Keratinocyte (primary cell): Measurements from ENCODE around the gene SDK1. TPM values are rescaled to one million over a fixed set of nuclear protein-coding genes. Genes with fewer than 3 reads are reported as not detected.

Source experiments
- DNase-seq: peaks from one replicate; pipeline ENCODE4 v3.0.0-alpha.2; 2011; ENCODE audit warnings: low read depth, missing footprints, low spot score
- FAIRE-seq: peaks from 2 replicates; lab custom pipeline; 2011; peaks lifted over from hg19 to GRCh38; lab: Jason Lieb, UNC
- H2AFZ ChIP-seq: 2 replicates; pipeline ENCODE4 v1.6.0; 2012; ENCODE audit warnings: low read length, control low read depth, inconsistent platforms; ENCODE audit not compliant: control insufficient read depth
- H3K27ac ChIP-seq: 2 replicates; pipeline ENCODE4 v1.5.1; 2011; ENCODE audit warnings: low read length; ENCODE audit not compliant: control insufficient read depth, insufficient read depth
- H3K27me3 ChIP-seq: 3 replicates; pipeline ENCODE4 v1.6.0; 2011; ENCODE audit warnings: low read length; ENCODE audit not compliant: control insufficient read depth, insufficient read depth; ENCODE audit errors: extremely low read depth
- H3K36me3 ChIP-seq, 2 experiments: 2 replicates in 1 of 2; 3 replicates in 1 of 2; pipeline ENCODE4 v1.5.1; 2011; ENCODE audit warnings: low read length in 2 of 2, mild to moderate bottlenecking in 1 of 2; ENCODE audit not compliant: control insufficient read depth in 2 of 2, insufficient read depth in 2 of 2; ENCODE audit errors: extremely low read depth in 1 of 2
- H3K4me1 ChIP-seq: 3 replicates; pipeline ENCODE4 v1.5.1; 2011; ENCODE audit warnings: low read length; ENCODE audit not compliant: control insufficient read depth, insufficient read depth; ENCODE audit errors: extremely low read depth
- H3K4me2 ChIP-seq: 3 replicates; pipeline ENCODE4 v1.6.0; 2011; ENCODE audit warnings: low read depth, low read length; ENCODE audit not compliant: control insufficient read depth, insufficient read depth; ENCODE audit errors: extremely low read depth
- H3K4me3 ChIP-seq, 3 experiments: fragments of 200-600 bp in 1 of 3; sonication (generic) in 1 of 3; 2 replicates in 2 of 3; 3 replicates in 1 of 3; pipeline ENCODE4 v1.5.1; 2011 to 2016; ENCODE audit warnings: low read length in 3 of 3, mild to moderate bottlenecking in 3 of 3, control low read depth in 2 of 3, inconsistent platforms in 1 of 3, low read depth in 1 of 3, mixed read lengths in 1 of 3, mixed run types in 1 of 3, moderate library complexity in 1 of 3; ENCODE audit not compliant: control insufficient read depth in 2 of 3, insufficient read depth in 2 of 3; ENCODE audit errors: extremely low read depth in 1 of 3
- H3K79me2 ChIP-seq: 2 replicates; pipeline ENCODE4 v1.6.0; 2012; ENCODE audit warnings: low read length; ENCODE audit not compliant: control insufficient read depth, insufficient read depth
- H3K9ac ChIP-seq: 3 replicates; pipeline ENCODE4 v1.6.0; 2011; ENCODE audit warnings: low read length; ENCODE audit not compliant: control insufficient read depth, insufficient read depth; ENCODE audit errors: extremely low read depth
- H3K9me1 ChIP-seq: 3 replicates; pipeline ENCODE4 v1.6.0; 2011; ENCODE audit warnings: low read length; ENCODE audit not compliant: control insufficient read depth, insufficient read depth; ENCODE audit errors: extremely low read depth
- H3K9me3 ChIP-seq: 2 replicates; pipeline ENCODE4 v1.5.1; 2012; ENCODE audit warnings: low read depth, low read length; ENCODE audit not compliant: control insufficient read depth
- H4K20me1 ChIP-seq: 3 replicates; pipeline ENCODE4 v1.6.0; 2011; ENCODE audit warnings: low read length; ENCODE audit not compliant: control insufficient read depth, insufficient read depth; ENCODE audit errors: extremely low read depth
- CTCF ChIP-seq, 3 experiments: IDR thresholded peaks in 1 of 3; conservative IDR thresholded peaks in 1 of 3; optimal IDR thresholded peaks in 1 of 3; 2 replicates in 2 of 3; 3 replicates in 1 of 3; pipeline versions ENCODE3 to v1.5.1; 2011; ENCODE audit warnings: low read length in 3 of 3, mild to moderate bottlenecking in 3 of 3, moderate library complexity in 2 of 3, control low read depth in 1 of 3, inconsistent platforms in 1 of 3; ENCODE audit not compliant: insufficient read depth in 2 of 3; ENCODE audit errors: extremely low read depth in 1 of 3
- EZH2 ChIP-seq: IDR thresholded peaks from one replicate; pipeline ENCODE4 v1.6.1; 2012; ENCODE audit warnings: inconsistent platforms, mild to moderate bottlenecking, low read length, moderate library complexity
- dilution Hi-C: fragments of 300-500 bp; cut with MboI; formaldehyde crosslinking; loops from one replicate; pipeline ENCODE4 v1.7.0; 2020; ENCODE audit warnings: low sequenced_read_pairs; ENCODE audit not compliant: extremely low pct_ligation_motif_present
- polyA plus RNA-seq, 5 experiments: library from polyadenylated mRNA; depleted of rRNA in 3 of 5; stranded (reverse) in 3 of 5; stranded (forward) in 1 of 5; unstranded in 1 of 5; fragments of >200 nt; gene quantifications; 1 replicate in 1 of 5; 2 replicates in 3 of 5; 3 replicates in 1 of 5; pipeline versions ENCODE4 v1.2.1 to v1.2.3, GENCODE V29; 2011 to 2012; ENCODE audit warnings: missing spikeins in 2 of 5, low read depth in 1 of 5, low replicate concordance in 1 of 5

SDK1 gene
- polyA plus RNA-seq, 1 donor (not counting 4 experiments of a cell fraction or from before 2014, with no cell fraction given), result 0.66 TPM

DNA sequence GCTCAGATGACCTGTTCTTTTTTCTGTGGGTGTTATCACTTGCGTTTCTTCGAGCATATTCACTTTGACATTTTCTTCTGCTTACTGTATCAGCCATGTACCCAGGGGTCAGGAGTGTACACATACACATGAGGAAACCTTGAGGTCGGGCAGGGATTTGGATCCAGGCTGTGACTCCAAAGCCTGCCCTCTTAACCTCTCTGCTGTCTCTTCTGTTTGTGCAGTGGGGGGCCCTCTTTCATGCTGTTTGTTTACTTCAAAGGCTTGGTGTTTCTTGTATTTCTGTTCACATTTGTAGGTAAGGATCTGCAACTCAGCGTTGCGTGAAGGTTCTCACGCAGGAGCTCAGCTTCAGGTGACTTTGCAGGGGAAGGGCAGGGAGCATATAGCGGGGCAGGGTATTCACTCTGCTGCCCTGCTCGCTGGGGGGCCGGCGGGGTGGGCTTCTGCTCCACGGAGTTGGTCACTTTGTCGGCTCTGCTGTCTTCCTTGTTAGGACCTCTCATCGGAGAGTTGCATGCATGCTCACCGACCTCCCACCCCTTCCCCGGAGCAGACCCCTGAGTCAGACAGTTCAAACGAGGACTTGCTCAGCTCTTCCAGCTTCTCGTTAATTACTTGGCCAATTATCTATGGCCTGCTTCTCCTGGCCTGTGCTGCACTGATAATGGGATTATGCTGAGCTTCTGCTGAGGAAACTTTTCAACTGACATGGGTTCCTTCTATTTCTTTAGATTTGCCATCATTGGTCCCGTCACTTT lies 77.5 kb downstream of the SDK1 start:
- no peaks in the 10 kb centered on the region for H3K79me2 ChIP-seq
- no peak overlapping the region for H3K9ac ChIP-seq
- H3K27me3 ChIP-seq, result peaks cover 3% of the 10 kb centered on the region
- no peaks in the 10 kb centered on the region for H3K4me1 ChIP-seq
- no peaks in the 10 kb centered on the region for H4K20me1 ChIP-seq
- H3K9me3 ChIP-seq, result no peaks in the 10 kb centered on the region
- H3K36me3 ChIP-seq, result no peaks in the 10 kb centered on the region
- no peak overlapping the region for H3K27ac ChIP-seq
- dilution Hi-C loops, result no loop called here
- no peak for FAIRE-seq
- H3K9me1 ChIP-seq, result no peaks in the 10 kb centered on the region
- no peak for TF ChIP-seq CTCF (optimal IDR thresholded peaks at IDR 0.05 in 1 of 3, IDR thresholded peaks at IDR 0.05 in 1 of 3, conservative IDR thresholded peaks at IDR 0.05 in 1 of 3; ENCODE audit: extremely low read depth in 1 of 3, insufficient read depth in 2 of 3, low read length in 3 of 3)
- TF ChIP-seq EZH2, result no peak
- no peak overlapping the region for H3K4me2 ChIP-seq
- no peak for DNase-seq
- no peak overlapping the region for H3K4me3 ChIP-seq
- H2AFZ ChIP-seq, result no peak overlapping the region

GRCh38 chr7:3380034-3380433 lies 79.0 kb downstream of the SDK1 start:
- FAIRE-seq, result no peak
- dilution Hi-C loops, result no loop called here
- no peak overlapping the region for H3K4me3 ChIP-seq
- TF ChIP-seq CTCF (optimal IDR thresholded peaks at IDR 0.05 in 1 of 3, IDR thresholded peaks at IDR 0.05 in 1 of 3, conservative IDR thresholded peaks at IDR 0.05 in 1 of 3; ENCODE audit: extremely low read depth in 1 of 3, insufficient read depth in 2 of 3, low read length in 3 of 3) (no peak), EZH2 (no peak)
- H3K27ac ChIP-seq, result no peak overlapping the region
- H3K4me1 ChIP-seq, result no peaks in the 10 kb centered on the region
- no peaks in the 10 kb centered on the region for H3K9me3 ChIP-seq
- H2AFZ ChIP-seq, result no peak overlapping the region
- H3K79me2 ChIP-seq, result no peaks in the 10 kb centered on the region
- H3K36me3 ChIP-seq, result no peaks in the 10 kb centered on the region
- no peak overlapping the region for H3K4me2 ChIP-seq
- H3K9me1 ChIP-seq, result no peaks in the 10 kb centered on the region
- H3K9ac ChIP-seq, result no peak overlapping the region
- H3K27me3 ChIP-seq, result peaks cover 3% of the 10 kb centered on the region
- no peak for DNase-seq
- no peaks in the 10 kb centered on the region for H4K20me1 ChIP-seq
